Astrocyte (in vitro differentiated cells and primary cell): ENCODE measurements around the gene HMCN2. TPM values are rescaled to one million over a fixed set of nuclear protein-coding genes. Genes with fewer than 3 reads are reported as not detected.

ENCODE experiments used
- DNase-seq: peaks from one replicate; pipeline ENCODE4 v3.0.0-alpha.2; 2010; ENCODE audit warnings: low read depth
- FAIRE-seq: peaks from 2 replicates; lab custom pipeline; 2011; peaks lifted over from hg19 to GRCh38; lab: Jason Lieb, UNC
- H2AFZ ChIP-seq: 2 replicates; pipeline ENCODE4 v1.6.0; 2012; ENCODE audit warnings: low read depth, low read length, inconsistent platforms
- H3K27ac ChIP-seq: 2 replicates; pipeline ENCODE4 v1.5.1; 2011; ENCODE audit warnings: low read depth, low read length, inconsistent platforms
- H3K27me3 ChIP-seq: 2 replicates; pipeline ENCODE4 v1.6.0; 2011; ENCODE audit warnings: low read length, inconsistent platforms; ENCODE audit not compliant: insufficient read depth
- H3K36me3 ChIP-seq: 2 replicates; pipeline ENCODE4 v1.5.1; 2011; ENCODE audit warnings: low read length, inconsistent platforms; ENCODE audit not compliant: insufficient read depth
- H3K4me1 ChIP-seq: 2 replicates; pipeline ENCODE4 v1.5.1; 2011; ENCODE audit warnings: low read length, inconsistent platforms; ENCODE audit not compliant: insufficient read depth
- H3K4me2 ChIP-seq: 2 replicates; pipeline ENCODE4 v1.6.0; 2012; ENCODE audit warnings: low read length, inconsistent platforms
- H3K4me3 ChIP-seq: 2 replicates; pipeline ENCODE4 v1.5.1; 2011; ENCODE audit warnings: low read depth, mild to moderate bottlenecking, low read length, inconsistent platforms; ENCODE audit not compliant: insufficient read depth
- H3K79me2 ChIP-seq: 2 replicates; pipeline ENCODE4 v1.6.0; 2012; ENCODE audit warnings: mild to moderate bottlenecking, low read length, inconsistent platforms; ENCODE audit not compliant: insufficient read depth
- H3K9ac ChIP-seq: 2 replicates; pipeline ENCODE4 v1.6.0; 2012; ENCODE audit warnings: mild to moderate bottlenecking, low read length, inconsistent platforms
- H3K9me3 ChIP-seq: 2 replicates; pipeline ENCODE4 v1.5.1; 2012; ENCODE audit warnings: low read depth, mild to moderate bottlenecking, low read length, inconsistent platforms; ENCODE audit not compliant: insufficient read depth
- H4K20me1 ChIP-seq: 2 replicates; pipeline ENCODE4 v1.6.0; 2012; ENCODE audit warnings: low read length, inconsistent platforms; ENCODE audit not compliant: insufficient read depth
- H3K27ac Mint-ChIP-seq: one replicate; pipeline ENCODE4 v1.8.0; 2021; ENCODE audit warnings: mild to moderate bottlenecking, mixed read lengths; ENCODE audit not compliant: unreplicated experiment
- H3K27me3 Mint-ChIP-seq: one replicate; pipeline ENCODE4 v1.8.0; 2021; ENCODE audit warnings: low read depth, mixed read lengths; ENCODE audit not compliant: unreplicated experiment
- H3K36me3 Mint-ChIP-seq: one replicate; pipeline ENCODE4 v1.8.0; 2021; ENCODE audit warnings: low read depth, mixed read lengths; ENCODE audit not compliant: unreplicated experiment
- H3K4me1 Mint-ChIP-seq: one replicate; pipeline ENCODE4 v1.8.0; 2021; ENCODE audit warnings: low read depth, mixed read lengths; ENCODE audit not compliant: unreplicated experiment
- H3K4me3 Mint-ChIP-seq: one replicate; pipeline ENCODE4 v1.8.0; 2021; ENCODE audit warnings: mild to moderate bottlenecking, moderate library complexity, mixed read lengths; ENCODE audit not compliant: unreplicated experiment
- H3K9me3 Mint-ChIP-seq: one replicate; pipeline ENCODE4 v1.8.0; 2021; ENCODE audit warnings: mild to moderate bottlenecking, mixed read lengths; ENCODE audit not compliant: unreplicated experiment
- CTCF ChIP-seq: IDR thresholded peaks from 2 replicates; pipeline ENCODE4 v1.5.1; 2011; ENCODE audit warnings: low read depth, mild to moderate bottlenecking, inconsistent platforms, low read length, moderate library complexity; ENCODE audit not compliant: insufficient read depth
- EZH2 ChIP-seq: IDR thresholded peaks from 2 replicates; pipeline ENCODE4 v1.6.1; 2012; ENCODE audit warnings: mild to moderate bottlenecking, low read length, inconsistent platforms; ENCODE audit not compliant: insufficient read depth
- total RNA-seq: library from RNA; stranded (reverse); gene quantifications from 2 replicates; pipeline ENCODE4 v1.2.1, GENCODE V29; 2021

HMCN2 gene
- total RNA-seq, 1 donor from 2014 or later = 1.6 TPM

- H3K36me3 ChIP-seq = no peaks in the 10 kb centered on the region
- DNase-seq (no peak), FAIRE-seq (no peak)
- no peak overlapping the region for H2AFZ ChIP-seq
- no peak overlapping the region for H3K4me2 ChIP-seq
- no peak for TF ChIP-seq EZH2
- no peak for TF ChIP-seq CTCF
- peaks cover 4% of the 10 kb centered on the region for H3K27me3 ChIP-seq
- no peak overlapping the region for H3K27ac Mint-ChIP-seq
- H3K4me1 Mint-ChIP-seq = no peaks in the 10 kb centered on the region
- no peaks in the 10 kb centered on the region for H3K79me2 ChIP-seq
- H3K36me3 Mint-ChIP-seq = no peaks in the 10 kb centered on the region
- H3K27me3 Mint-ChIP-seq = peaks cover 40% of the 10 kb centered on the region
- no peaks in the 10 kb centered on the region for H3K9me3 ChIP-seq
- no peaks in the 10 kb centered on the region for H3K4me1 ChIP-seq
- H3K4me3 ChIP-seq = no peak overlapping the region
- peaks cover 3% of the 10 kb centered on the region for H3K9me3 Mint-ChIP-seq
- no peaks in the 10 kb centered on the region for H4K20me1 ChIP-seq
- no peak overlapping the region for H3K9ac ChIP-seq
- H3K4me3 Mint-ChIP-seq = no peak overlapping the region
- H3K27ac ChIP-seq = no peak overlapping the region
Observed at GRCh38 chr9:130409246-130409645, 143.7 kb downstream of the HMCN2 start.

GRCh38 chr9:130410443-130410842, 144.9 kb downstream of the HMCN2 start:
- Mint-ChIP-seq H3K4me1 (no peaks in the 10 kb centered on the region), H3K4me3 (no peak overlapping the region), H3K9me3 (peaks cover 3% of the 10 kb centered on the region), H3K27ac (no peak overlapping the region), H3K36me3 (no peaks in the 10 kb centered on the region), H3K27me3 (peaks cover 38% of the 10 kb centered on the region)
- DNase-seq (no peak), FAIRE-seq (no peak)
- Histone ChIP-seq H3K27me3 (peaks cover 4% of the 10 kb centered on the region), H3K27ac (no peak overlapping the region), H3K4me2 (no peak overlapping the region), H3K79me2 (no peaks in the 10 kb centered on the region), H4K20me1 (no peaks in the 10 kb centered on the region), H2AFZ (no peak overlapping the region), H3K4me3 (no peak overlapping the region), H3K9ac (no peak overlapping the region), H3K36me3 (no peaks in the 10 kb centered on the region), H3K4me1 (no peaks in the 10 kb centered on the region), H3K9me3 (no peaks in the 10 kb centered on the region)
- TF ChIP-seq EZH2 (no peak), CTCF (no peak)

- Mint-ChIP-seq H3K4me3 (no peak overlapping the region), H3K36me3 (no peaks in the 10 kb centered on the region), H3K27me3 (peaks cover 42% of the 10 kb centered on the region), H3K27ac (no peak overlapping the region), H3K9me3 (peaks cover 3% of the 10 kb centered on the region), H3K4me1 (no peaks in the 10 kb centered on the region)
- Histone ChIP-seq H3K4me2 (no peak overlapping the region), H3K4me3 (no peak overlapping the region), H3K79me2 (no peaks in the 10 kb centered on the region), H3K36me3 (no peaks in the 10 kb centered on the region), H3K9me3 (no peaks in the 10 kb centered on the region), H3K9ac (no peak overlapping the region), H2AFZ (no peak overlapping the region), H3K27me3 (peaks cover 4% of the 10 kb centered on the region), H3K27ac (no peak overlapping the region), H4K20me1 (no peaks in the 10 kb centered on the region), H3K4me1 (no peaks in the 10 kb centered on the region)
- DNase-seq (no peak), FAIRE-seq (no peak)
- TF ChIP-seq EZH2 = no peak
- TF ChIP-seq CTCF = no peak
Observed at GRCh38 chr9:130411566-130411915, 146.0 kb downstream of the HMCN2 start.
